ENCODE results near the gene RASAL2.
"Not testable (repeated sequence)": the region's sequence is repeated elsewhere in the genome, so short reads cannot be mapped to it uniquely, and the experiment has no call there.

RASAL2 gene

DNA sequence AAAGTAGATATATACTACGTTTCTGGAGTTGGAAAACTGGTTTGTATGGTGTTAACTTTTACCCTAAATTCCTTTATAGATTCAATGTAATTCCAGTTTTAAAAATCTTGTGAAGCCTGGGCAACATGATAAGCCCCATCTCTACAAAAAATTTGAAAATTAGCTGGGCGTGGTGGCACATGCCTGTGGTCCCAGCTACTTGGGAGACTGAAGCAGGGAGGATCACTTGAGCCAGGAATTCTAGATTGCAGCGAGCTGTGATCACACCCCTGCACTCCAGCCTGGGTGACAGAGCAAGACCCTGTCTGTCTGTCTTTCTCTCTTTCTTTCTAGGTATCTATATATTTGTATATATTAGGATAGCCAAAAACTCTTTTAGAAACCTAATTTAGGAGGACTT lies 260.9 kb downstream of the RASAL2 start:
- no peak for DNase-seq

DNA sequence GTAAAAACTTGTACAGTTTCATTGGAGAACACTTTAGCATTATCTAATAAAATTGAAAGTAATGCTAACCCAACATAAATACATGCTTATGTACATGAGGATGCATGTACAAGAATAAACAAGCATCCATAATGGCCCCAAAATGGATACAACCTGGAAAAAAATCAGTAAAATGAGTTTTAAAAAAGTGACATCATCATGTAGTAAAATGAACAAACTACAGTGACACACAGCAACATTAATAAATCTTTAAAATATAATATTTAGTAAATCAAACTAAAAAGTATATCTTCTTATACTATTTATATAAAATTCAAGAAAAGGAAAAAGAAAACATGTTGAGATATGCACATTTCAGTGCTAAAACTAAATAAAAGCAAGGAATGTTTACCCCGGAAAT lies 262.4 kb downstream of the RASAL2 start:
- DNase-seq: no peak

DNA sequence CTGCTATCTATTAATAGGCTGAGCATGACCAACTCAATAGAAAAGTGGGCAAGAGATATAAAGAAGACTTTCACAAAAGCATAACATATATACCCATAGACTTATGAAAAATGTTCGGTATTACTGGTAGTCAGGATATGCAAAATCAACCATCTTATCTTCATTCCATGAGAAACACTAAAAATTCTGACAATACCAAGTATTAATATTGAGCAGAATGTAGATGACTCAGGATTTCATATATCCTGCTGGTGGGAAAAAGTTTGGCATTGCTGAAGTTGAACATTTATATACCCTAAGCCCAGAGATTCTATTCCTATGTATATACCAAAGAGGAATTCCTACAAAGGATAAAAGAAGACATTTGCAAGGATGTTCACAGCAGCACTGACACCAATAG lies 264.6 kb downstream of the RASAL2 start:
- DNase-seq: no peak

DNA sequence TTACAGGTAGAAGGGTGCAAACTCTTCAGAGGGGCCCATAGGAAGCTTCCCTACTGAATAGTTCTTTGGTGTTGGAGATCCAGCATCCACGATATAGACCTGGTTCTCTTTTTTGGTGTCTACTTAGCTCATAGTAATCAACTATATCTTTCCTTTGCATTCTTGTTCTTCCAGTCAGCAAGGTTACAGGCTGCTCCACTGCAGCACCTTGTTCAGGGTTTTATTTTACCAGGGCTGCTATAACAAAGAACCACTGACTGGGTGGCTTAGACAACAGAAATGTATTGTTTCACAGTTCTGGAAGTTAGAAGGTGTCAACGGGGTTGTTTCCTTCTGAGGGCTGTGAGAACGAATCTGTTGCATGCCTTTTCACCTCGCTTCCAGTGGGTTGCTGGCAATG lies 266.5 kb downstream of the RASAL2 start:
- DNase-seq: no peak

DNA sequence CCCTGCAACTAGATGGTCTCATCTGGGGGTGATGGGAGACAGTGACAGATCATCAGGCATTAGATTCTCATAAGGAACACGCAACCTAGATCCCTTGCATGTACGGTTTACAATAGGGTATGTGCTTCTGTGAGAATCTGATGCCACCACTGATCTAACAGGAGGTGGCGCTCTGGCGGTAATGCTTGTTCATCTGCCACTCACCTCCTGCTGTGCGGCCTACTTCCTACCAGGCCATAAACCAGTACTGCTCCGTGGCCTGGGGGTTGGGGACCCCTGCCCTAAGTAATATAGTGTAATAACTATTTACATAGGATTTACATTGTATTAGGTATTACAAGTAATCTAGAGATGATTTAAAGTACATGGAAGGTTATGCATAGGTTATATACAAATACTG lies 267.9 kb downstream of the RASAL2 start:
- DNase-seq: no peak

DNA sequence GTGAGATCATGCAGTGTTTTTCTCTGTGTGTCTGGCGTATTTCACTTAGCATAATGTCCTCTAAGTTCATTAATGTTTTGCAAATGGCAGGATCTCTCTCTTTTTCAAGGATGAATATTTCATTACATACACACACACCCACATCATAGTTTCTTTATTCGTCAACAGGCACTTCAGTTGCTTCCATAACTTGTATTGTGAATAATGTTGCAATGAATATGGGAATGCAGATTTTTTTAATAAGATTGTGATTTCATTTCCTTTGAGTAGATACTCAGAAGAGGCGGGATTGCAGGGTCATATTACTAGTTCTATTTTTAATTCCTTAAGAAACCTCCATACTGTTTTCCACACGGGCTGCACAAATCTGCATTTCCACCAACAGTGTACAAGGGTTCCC lies 268.8 kb downstream of the RASAL2 start:
- no peak for DNase-seq

DNA sequence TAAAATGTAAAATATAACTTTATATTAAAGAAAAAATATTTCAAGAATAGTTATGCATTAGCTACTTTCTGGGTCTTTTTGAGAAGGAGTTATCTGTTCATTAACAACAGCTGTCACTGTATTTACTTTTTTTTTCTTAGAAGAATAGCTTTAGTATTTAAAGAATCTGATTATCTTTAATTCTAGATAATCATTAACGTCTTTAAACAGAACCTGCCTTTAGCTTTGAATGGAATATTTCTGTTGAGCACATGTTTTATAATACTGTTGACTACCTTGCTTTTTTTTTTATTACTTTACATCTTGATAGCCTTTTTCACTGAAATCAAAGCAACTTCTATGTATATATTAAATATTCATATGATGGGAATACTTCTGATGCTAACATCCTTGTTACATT lies 270.9 kb downstream of the RASAL2 start:
- DNase-seq: no peak

DNA sequence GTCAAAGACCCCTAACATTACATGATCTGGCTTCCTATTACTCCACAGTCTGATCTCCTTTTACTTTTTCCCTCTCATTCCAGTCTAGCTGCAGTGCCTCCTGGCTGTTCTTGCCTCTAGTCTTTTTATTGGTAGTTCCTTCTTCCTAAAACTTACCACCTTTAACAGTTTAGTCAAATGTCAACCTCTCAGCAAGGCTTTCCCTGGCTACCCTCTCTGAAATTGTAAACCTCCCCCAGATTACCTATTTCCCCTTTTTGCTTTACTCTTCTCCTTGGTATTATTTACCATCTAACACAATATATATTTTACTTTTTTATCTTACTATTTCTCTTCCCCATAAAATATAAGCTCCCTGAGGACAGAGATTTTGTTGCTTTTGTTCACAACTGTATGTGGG lies 273.2 kb downstream of the RASAL2 start:
- DNase-seq: no peak

DNA sequence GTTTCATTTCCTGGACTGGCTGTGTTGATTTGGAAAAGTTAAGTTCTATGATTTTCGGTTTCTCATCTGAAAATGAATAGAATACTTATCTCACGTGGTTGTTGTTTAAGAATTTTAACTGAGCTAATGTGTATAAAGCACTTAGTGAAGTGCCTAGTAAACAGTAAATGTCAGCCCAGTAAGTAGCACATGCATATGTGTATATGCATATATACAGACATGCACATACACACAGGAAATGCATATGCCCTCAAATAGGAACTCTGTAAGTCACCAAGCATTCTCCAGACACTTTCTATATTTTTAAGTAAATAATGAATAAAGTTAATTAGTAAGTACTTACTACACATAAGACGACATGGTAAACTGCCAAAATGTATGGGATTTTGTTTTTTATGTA lies 274.3 kb downstream of the RASAL2 start:
- no peak for DNase-seq

DNA sequence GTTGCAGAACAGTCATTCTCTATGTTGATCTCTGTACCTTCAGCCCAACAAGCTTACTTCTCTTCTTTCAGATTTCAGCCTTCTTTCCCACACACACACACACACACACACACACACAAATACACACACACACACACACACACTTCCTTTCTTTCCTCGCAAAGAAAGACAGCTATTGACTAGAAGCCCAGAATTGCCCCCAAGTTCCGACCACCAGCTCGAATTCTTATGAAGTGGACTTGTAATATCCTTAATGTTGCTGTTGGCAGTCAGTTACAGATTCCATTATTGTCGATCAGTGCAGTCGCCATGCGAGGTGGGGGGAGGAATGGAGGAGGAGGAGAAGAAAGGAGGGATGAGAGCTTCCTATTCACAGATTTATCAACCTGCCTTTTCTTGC lies 277.3 kb downstream of the RASAL2 start:
- DNase-seq: no peak

DNA sequence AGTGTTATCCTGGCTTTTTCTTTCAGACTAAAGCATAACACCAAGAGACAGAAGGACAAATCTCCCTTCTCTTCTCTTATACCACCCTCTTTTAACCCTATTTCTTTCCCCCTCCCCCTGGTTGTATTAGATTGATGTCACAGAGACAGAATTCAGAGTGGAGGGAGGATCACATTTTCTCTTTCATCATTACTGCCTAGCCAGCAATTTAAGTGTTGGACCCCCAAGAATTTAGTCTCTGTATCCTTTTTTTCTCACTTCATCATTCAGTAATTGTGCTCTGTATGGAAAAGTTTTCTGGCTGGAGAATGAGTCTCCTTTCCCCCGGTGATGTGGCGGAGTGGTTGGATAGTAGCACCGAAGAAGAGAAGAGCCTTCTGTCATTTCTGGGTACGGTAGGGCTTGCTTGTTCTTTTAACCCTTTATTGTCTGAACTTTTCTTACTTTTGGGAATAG lies 278.1 kb downstream of the RASAL2 start:
- DNase-seq: no peak

DNA sequence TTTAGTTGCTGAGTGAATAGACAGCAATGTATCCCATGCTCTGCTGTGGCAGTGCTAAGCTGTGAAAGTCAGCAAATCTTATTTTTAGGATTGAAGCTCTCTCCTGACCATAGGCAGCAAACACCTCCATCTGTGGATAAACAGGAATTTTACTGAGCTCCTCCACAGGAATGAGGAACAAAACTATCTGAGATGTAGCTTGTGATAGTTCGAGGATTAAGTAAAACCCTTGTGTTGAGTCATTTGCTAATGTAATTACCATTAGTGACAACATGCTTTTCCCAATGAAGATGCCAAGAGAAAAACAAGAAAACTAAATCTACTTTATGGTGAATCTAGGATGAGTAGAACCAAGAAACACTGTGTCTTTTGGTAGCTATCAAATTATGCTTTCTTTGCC lies 280.1 kb downstream of the RASAL2 start:
- DNase-seq: no peak

DNA sequence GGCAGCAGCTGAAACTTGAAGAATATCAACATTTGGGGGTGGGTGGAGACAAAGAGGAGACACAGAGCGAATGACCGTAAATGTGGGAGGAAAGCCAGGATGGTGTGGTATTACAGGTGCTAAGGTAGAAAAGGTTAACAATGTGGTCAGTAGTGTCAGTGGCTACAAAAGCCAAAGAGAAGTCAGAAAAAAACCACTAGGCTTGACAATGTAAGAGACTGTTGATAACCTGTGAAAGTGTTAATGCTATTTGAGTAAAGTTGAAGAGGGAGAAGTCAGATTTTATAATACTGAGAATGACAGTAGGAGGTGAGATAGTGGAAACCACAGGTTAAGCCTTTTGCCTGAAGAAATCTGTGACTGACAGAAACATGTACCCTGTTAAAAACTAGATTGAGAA lies 282.1 kb downstream of the RASAL2 start:
- DNase-seq: no peak

DNA sequence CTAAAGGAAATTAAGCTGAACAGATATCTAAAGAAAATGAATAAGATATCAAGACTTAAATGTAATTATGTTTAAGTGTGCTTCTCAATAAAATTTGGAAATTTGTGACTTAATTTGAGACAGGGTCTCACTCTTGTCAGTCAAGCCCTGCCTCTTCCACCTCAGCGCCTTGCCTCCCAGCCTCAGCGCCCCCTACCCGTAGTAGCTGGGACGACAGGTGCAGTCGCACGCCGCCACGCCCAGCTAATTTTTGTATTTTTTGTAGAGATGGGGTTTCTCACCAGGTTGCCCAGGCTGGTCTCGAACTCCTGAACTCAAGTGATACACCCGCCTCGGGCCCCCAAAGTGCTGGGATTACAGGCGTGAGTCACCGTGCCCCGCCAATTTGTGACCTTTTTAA lies 285.9 kb downstream of the RASAL2 start:
- no peak for DNase-seq

DNA sequence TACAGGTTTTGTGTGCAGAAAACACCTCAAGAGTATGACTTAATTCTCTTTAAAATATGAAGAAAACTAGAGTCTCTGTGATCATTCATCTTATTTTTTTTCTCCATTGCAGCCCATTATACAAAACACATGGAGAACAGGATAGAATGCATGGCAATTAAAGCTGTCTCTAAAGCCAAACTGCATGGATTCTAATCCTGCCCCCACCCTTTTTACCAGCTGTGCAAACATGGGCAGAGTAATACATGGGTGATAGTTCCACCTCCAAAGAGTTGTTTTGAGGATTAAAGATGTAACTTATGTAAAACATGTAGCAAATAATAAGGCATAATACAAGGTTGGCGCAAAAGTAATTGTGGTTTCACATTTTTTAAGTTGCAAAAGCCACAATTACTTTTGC lies 288.5 kb downstream of the RASAL2 start:
- DNase-seq: no peak

DNA sequence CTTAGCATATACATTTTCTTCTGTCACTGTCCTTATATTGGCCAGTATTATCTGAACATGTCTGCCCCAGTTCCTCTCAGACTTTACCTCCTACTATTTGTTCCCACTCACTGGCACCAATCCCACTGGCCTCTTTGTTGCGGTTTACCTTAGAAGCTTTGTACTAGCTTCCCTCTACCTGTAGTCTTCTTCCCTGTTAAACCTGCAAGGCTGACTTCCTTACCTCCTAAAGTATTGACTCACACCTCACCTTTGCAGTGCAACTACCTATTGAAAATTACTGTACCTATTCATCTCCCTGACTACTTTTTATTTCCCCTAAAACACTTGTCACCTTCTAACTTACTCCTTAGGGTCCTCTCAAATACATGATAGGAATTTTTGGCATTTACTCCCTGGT lies 291.8 kb downstream of the RASAL2 start:
- DNase-seq: no peak

DNA sequence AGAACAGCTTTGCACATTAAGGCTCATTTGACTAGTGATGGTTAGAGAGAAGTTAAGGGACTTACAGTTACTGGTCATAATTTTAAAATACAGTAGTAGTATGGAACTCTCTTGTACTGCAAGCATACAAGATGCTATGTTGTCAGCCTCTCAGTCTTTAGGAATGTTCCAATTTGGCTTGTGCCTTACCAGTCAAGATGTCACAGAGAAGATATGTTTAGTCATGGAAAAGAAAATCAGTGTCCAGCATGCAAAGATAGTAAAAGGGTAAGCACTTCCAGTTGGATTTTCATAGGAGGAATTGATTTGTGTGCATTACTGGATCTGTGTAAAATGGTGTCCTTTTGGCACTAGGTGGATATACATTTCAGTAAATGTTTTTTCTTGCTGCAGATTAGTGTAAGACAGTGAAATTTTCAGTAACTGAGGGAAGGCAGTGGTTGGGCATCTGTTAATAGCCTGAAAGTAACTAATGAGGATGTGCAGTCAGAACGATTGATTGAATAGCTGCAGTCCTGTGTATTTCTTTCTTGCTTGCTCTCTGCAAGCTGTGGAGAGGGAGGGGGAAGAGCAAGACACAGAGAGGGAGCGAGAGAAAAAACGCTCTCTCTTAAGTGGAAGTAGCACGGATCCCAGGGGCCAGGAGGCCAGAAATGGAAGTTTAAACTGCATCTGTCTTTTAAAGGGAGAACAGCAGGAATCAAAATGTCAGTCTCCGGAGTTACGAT lies 294.7 kb downstream of the RASAL2 start:
- DNase-seq: no peak

DNA sequence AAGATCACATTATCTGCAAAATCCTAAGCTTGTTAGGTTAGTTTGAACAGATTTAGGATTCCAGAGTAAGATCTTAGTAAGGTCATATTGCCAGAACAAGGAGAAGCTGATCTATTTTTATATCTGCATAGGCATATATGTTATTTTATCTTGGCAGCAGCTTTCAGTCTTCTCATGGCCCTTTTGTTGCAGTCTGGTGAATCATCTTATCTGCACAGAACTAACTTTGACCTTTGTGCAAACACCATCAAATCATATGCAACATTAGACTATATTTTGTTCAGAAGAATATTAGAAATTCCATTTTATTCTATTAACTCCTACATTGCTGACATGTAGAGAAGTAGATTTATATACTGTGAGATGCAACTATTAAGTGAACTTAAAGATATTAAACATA lies 295.5 kb downstream of the RASAL2 start:
- no peak for DNase-seq

DNA sequence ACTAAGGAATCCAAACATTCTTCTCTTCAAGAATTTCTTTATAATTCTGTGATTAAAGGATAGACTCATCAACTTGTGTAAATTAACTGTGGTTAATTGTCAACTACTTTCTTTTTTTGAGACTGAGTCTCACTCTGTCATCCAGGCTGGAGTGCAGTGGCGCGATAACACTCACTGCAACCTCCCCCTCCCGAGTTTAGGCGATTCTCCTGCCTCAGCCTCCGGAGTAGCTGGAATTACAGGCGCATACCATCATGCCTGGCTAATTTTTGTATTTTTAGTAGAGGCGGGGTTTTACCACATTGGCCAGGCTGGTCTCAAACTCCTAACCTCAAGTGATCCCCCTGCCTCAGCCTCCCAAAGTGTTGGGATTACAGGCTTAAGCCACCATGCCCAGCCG lies 296.4 kb downstream of the RASAL2 start:
- DNase-seq: not testable (repeated sequence)

DNA sequence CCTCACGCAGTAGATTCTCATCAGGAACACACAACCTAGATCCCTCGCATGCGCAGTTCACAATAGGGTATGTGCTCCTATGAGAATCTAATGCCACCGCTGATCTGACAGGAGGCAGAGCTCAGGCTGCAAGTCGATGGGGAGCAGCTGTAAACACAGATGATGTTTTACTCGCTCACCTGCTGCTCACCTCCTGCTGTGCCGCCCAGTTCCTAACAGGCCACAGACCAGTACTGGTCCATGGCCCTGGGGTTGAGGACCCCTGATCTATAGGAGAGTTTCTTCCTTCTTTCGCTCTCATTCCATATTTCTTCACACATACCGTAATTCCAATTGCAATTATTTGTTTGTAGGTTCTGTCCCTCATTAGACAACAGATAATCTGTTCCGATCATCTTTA lies 299.5 kb downstream of the RASAL2 start:
- DNase-seq: no peak

DNA sequence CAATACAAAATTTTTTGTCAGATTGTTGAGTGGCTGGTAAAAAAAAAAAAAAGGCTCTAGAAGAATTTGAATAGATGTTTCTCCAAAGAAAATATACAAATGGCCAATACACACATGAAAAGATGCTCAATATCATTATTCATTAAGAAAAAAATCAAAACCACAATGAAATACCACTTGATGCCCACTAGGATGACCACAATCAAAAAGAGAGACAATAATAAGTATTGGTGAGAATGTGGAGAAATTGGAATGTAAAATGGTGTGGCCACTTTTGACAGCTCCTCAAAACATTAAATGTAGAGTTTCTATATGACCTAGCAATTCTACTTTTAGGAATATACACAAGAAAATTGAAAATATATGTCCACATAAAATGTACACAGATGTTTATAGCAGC lies 302.9 kb downstream of the RASAL2 start:
- DNase-seq: no peak

DNA sequence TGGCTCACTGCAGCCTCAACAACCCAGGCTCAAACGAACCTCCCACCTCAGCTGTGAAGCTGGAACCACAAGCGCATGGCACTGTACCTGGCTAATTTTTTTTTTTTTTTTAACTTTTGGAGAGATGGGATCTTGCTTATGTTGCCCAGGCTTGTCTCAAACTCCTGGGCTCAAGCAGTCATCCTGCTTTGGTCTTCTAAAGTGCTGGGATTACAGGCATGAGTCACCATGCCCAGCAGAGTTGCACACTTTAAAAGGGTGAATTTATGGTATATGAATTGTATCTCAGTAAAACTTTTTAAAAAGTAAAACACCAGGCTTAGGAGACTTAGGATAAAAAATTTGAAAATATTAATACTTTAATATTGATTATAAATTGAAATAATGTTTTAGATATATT lies 303.8 kb downstream of the RASAL2 start:
- no peak for DNase-seq

DNA sequence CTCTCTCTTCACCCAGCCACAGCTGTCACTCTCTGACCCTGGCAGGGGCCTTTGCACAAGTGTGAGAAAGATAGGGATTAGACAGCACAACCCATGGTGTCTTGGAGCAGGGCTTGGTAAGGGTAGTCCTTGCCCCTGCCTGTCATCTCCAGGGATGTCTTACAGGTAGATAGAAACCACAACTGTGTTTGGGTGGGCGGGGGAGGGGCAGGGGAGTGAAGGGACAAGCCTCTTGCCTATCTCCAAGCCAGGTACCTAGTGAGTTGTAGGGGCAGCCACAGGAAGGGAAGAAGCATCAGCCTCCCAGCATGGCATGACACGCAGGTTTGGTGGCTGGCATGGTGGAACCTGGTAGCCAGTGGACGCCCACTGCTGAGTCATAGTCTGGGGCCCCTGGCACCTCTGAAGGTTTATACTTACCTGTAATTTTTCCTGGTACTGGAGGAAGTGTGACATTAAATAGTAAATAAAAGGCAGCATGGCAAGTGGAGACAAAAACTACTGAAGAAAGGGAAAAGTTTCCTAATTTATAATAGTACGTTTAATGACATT lies 305.3 kb downstream of the RASAL2 start:
- DNase-seq: no peak

DNA sequence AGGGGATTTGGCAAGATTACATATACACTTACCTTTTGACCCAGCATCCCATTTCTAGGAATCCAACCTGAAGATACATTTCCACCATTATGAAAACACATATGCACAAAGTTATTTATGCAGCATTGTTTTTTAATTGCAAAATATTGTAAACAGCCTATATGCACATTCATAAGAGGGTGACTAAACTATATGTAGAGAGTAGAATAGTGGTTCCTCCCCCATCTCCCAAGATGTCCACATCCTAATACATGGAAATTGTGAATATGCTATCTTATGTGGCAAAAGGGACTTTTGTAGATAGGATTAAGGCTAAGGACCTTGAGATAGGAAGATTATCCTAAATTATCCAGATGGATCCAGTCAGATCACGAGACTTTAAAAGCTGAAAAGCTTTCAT lies 311.2 kb downstream of the RASAL2 start:
- DNase-seq: no peak

DNA sequence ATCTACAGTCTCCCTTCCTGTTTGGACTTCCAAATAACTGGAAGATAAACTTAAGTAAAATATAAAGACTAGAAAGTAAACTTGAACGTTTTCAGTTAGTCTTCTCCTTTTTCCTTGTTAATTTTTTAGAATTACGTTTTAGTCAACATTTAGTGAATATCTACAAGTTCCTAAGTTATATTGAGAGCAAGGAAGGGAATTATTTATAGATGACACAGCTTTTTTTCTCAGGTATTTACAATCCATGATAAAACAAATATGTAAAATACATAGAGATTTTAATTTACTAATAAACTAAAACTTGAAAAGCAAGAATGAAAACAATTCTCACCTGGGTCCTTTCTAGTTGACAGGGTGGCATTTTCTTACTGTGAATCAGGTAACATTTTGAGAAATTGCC lies 313.3 kb downstream of the RASAL2 start:
- DNase-seq: no peak

Measured in cortex of kidney (tissue), 1 donor.